ENCODE data around the gene NXPH1.

DNA sequence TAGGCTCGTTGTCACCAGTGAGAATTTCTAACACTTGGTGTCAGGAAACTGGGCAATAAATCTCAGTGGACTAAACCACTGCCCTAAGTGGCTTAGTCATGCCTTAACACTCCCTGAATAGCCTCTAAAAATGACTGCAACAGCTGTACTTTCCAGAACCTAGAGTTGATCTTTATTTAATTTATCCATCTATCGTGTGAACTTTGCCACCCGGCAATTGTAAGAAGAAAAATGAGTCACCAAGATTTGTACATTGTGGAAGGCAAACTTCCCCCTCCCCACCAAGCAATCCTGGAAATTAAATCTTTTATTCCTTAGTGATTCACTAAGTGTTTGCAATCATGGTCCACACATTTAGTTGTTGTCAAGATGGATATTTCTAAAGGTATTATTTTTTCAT is 47.1 kb downstream of the NXPH1 start:
- TF ChIP-seq, protein P1, sequence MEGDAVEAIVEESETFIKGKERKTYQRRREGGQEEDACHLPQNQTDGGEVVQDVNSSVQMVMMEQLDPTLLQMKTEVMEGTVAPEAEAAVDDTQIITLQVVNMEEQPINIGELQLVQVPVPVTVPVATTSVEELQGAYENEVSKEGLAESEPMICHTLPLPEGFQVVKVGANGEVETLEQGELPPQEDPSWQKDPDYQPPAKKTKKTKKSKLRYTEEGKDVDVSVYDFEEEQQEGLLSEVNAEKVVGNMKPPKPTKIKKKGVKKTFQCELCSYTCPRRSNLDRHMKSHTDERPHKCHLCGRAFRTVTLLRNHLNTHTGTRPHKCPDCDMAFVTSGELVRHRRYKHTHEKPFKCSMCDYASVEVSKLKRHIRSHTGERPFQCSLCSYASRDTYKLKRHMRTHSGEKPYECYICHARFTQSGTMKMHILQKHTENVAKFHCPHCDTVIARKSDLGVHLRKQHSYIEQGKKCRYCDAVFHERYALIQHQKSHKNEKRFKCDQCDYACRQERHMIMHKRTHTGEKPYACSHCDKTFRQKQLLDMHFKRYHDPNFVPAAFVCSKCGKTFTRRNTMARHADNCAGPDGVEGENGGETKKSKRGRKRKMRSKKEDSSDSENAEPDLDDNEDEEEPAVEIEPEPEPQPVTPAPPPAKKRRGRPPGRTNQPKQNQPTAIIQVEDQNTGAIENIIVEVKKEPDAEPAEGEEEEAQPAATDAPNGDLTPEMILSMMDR (conservative IDR thresholded peaks at IDR 0.05; ENCODE audit: low read depth, low read length), result no peak
- TF ChIP-seq EZH2 (IDR thresholded peaks at IDR 0.05; ENCODE audit: borderline replicate concordance, low read depth, low read length, poor library complexity, severe bottlenecking), result no peak

Measured in A673 (cell line).